Left lung (tissue), 10 donors: ENCODE measurements around the gene CACNA1C. TPM values are rescaled to one million over a fixed set of nuclear protein-coding genes. Genes with fewer than 3 reads are reported as not detected.
"Not testable (repeated sequence)": the region's sequence is repeated elsewhere in the genome, so short reads cannot be mapped to it uniquely, and the experiment has no call there.

Experiments used
- ATAC-seq: fragments of 200-7000 bp; cut with Tn5 transposase; one replicate; pipeline ENCODE4 v1.9.1; 2020; ENCODE audit warnings: moderate library complexity
- DNase-seq, 4 donors: peaks; one replicate each; pipeline ENCODE4 v3.0.0-alpha.2; 2013 to 2020
- H3K27ac ChIP-seq, 2 donors: fragments of 200-600 bp; sonication (generic) in 1 of 2; one replicate each; pipeline versions ENCODE4 v1.5.0 to v1.8.0; 2020 to 2021
- H3K27me3 ChIP-seq, 2 donors: fragments of 200-600 bp; sonication (generic) in 1 of 2; one replicate each; pipeline versions ENCODE4 v1.5.0 to v1.8.0; 2020 to 2021
- H3K36me3 ChIP-seq, 2 donors: fragments of 200-600 bp; sonication (generic) in 1 of 2; one replicate each; pipeline versions ENCODE4 v1.5.0 to v1.8.0; 2020 to 2021
- H3K4me1 ChIP-seq, 2 donors: fragments of 200-600 bp; one replicate each; pipeline ENCODE4 v1.8.0; 2021
- H3K4me3 ChIP-seq, 2 donors: fragments of 200-600 bp; sonication (generic) in 1 of 2; one replicate each; pipeline versions ENCODE4 v1.5.0 to v1.8.0; 2020 to 2021; ENCODE audit warnings: mild to moderate bottlenecking in 1 of 2
- H3K9me3 ChIP-seq, 2 donors: fragments of 200-600 bp; sonication (generic) in 1 of 2; one replicate each; pipeline versions ENCODE4 v1.5.0 to v1.8.0; 2020 to 2021
- intact Hi-C, 2 donors: fragments of 100-400 bp; cut with DNase I; formaldehyde crosslinking; loops; one replicate each; pipeline versions ENCODE4 v1.11.2 to v1.14.2; 2022
- polyA plus RNA-seq, 6 donors: library from polyadenylated mRNA; unstranded; fragments of 120-200 nt; gene quantifications; one replicate each; pipeline ENCODE4 v1.2.1, GENCODE V29; 2013; ENCODE audit not compliant: insufficient read length in 6 of 6
- total RNA-seq, 2 donors: library from RNA; stranded (reverse); fragmentation: NEBNext Ultra II Directional; extraction: Animal tissue kit (Norgen Biotek cat#: 25700); gene quantifications; one replicate each; pipeline ENCODE4 v1.2.1, GENCODE V29; 2021
- TF ChIP-seq, protein P1 (sequence below), 2 donors: fragments of 200-600 bp; sonication (generic) in 1 of 2; IDR thresholded peaks; one replicate each; pipeline versions ENCODE4 v1.5.0 to v1.8.0; 2021; ENCODE audit warnings: antibody characterized with exemption in 2 of 2
- donor health status: DM: no; HTN: yes; CAD: no.
- donor health status: DM: no; HTN: no; CAD: no.

Gene CACNA1C
- total and polyA plus RNA-seq, 8 donors = 11.9 to 21.9 (median 14.2) TPM

- H3K9me3 ChIP-seq = no peaks in the 10 kb centered on the region
- ATAC-seq (peak; percentile 43), DNase-seq (peak in 1 of 4 donors; percentile 42)
- no peak overlapping the region for H3K27ac ChIP-seq
- intact Hi-C loops = no loop called here
- H3K36me3 ChIP-seq = no peaks in the 10 kb centered on the region
- peaks cover 0 to 7% of the 10 kb centered on the region in 2 donors for H3K27me3 ChIP-seq
- no peaks in the 10 kb centered on the region for H3K4me1 ChIP-seq
- TF ChIP-seq, protein P1, sequence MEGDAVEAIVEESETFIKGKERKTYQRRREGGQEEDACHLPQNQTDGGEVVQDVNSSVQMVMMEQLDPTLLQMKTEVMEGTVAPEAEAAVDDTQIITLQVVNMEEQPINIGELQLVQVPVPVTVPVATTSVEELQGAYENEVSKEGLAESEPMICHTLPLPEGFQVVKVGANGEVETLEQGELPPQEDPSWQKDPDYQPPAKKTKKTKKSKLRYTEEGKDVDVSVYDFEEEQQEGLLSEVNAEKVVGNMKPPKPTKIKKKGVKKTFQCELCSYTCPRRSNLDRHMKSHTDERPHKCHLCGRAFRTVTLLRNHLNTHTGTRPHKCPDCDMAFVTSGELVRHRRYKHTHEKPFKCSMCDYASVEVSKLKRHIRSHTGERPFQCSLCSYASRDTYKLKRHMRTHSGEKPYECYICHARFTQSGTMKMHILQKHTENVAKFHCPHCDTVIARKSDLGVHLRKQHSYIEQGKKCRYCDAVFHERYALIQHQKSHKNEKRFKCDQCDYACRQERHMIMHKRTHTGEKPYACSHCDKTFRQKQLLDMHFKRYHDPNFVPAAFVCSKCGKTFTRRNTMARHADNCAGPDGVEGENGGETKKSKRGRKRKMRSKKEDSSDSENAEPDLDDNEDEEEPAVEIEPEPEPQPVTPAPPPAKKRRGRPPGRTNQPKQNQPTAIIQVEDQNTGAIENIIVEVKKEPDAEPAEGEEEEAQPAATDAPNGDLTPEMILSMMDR (IDR thresholded peaks at IDR 0.05) = no peak
- H3K4me3 ChIP-seq = no peak overlapping the region
Observed at GRCh38 chr12:2682296-2683251, 629.8 kb downstream of the CACNA1C start.

GRCh38 chr12:2683283-2684025, 630.7 kb downstream of the CACNA1C start:
- TF ChIP-seq, protein P1 (IDR thresholded peaks at IDR 0.05) = no peak
- DNase-seq = no peak
- no peak for ATAC-seq
- no peak overlapping the region for H3K27ac ChIP-seq
- H3K4me3 ChIP-seq = no peak overlapping the region
- H3K27me3 ChIP-seq = peaks cover 0 to 7% of the 10 kb centered on the region in 2 donors
- no peaks in the 10 kb centered on the region for H3K36me3 ChIP-seq
- intact Hi-C loops = no loop called here
- no peaks in the 10 kb centered on the region for H3K9me3 ChIP-seq
- no peaks in the 10 kb centered on the region for H3K4me1 ChIP-seq

DNA sequence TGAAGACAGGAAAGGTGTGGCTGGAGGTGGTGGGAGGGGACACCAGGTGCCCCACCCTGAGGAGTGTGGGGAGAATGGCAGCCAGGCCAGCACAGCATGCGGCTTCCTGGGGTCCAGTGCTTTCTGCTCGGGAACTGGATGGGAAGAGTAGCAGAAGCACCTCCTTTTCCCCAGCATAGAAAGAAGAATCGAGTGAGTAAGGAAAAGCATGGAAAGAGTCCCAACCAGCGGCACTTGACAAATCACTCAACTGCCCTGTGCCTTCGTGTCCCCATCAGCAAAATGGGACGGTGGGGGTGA, 631.2 kb downstream of the CACNA1C start:
- H3K4me3 ChIP-seq, H3K9me3 ChIP-seq, H3K27ac ChIP-seq, H3K4me1 ChIP-seq, ATAC-seq, H3K36me3 ChIP-seq, intact Hi-C loops, DNase-seq, H3K27me3 ChIP-seq: not testable (repeated sequence)

DNA sequence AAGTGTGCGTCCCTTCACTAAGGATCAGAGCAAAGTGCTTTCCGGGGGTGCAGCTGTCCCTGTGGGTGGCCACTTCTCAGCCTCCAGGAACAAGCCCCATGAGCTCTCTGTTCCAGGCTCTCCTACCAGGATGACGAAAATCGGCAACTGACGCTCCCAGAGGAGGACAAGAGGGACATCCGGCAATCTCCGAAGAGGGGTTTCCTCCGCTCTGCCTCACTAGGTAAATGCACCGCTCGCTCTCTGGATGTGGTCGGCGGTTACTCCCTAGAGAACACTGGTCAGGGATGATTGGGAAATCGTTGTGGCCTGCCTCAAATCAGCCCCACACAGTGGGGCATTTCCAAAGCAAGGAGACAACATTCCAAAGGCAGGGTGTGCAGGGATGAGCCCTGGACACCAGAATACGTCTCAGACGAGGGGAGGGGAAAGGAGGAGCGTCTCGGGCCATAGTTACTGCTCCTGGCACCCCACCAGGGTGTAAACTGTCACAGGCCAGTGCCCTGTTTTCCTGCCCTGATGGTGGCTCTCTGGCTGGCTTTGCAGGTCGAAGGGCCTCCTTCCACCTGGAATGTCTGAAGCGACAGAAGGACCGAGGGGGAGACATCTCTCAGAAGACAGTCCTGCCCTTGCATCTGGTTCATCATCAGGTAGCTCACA, 633.0 kb downstream of the CACNA1C start:
- ATAC-seq, intact Hi-C loops, H3K36me3 ChIP-seq, H3K9me3 ChIP-seq, DNase-seq, H3K4me1 ChIP-seq, H3K27ac ChIP-seq, H3K4me3 ChIP-seq: not testable (repeated sequence)
- peaks cover 0 to 18% of the 10 kb centered on the region in 2 donors for H3K27me3 ChIP-seq

DNA sequence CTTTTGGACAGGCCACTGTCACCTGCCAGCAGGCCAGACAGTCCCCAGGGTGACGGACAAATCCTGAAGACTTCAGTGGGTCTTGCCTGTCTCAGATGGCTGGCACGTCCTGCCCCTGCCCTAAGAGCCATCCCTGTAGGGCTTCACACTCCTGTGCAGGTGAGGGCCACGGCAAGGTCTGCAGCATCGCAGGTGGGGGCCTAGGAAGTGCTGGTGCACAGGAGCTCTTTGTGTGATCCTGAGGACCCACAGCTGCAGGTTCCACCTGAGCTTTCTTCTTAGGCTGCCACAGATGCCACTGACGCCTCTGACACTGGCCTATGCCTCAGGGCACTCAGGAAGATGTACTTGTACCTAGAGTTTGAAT, 633.5 kb downstream of the CACNA1C start:
- peaks cover 0 to 8% of the 10 kb centered on the region in 2 donors for H3K4me1 ChIP-seq
- H3K27ac ChIP-seq = no peak overlapping the region
- DNase-seq (no peak), ATAC-seq (no peak)
- H3K36me3 ChIP-seq = no peaks in the 10 kb centered on the region
- no peak overlapping the region for H3K4me3 ChIP-seq
- H3K9me3 ChIP-seq = no peaks in the 10 kb centered on the region
- intact Hi-C loops = no loop called here
- TF ChIP-seq, protein P1 (IDR thresholded peaks at IDR 0.05) = no peak
- H3K27me3 ChIP-seq = peaks cover 0 to 23% of the 10 kb centered on the region in 2 donors

DNA sequence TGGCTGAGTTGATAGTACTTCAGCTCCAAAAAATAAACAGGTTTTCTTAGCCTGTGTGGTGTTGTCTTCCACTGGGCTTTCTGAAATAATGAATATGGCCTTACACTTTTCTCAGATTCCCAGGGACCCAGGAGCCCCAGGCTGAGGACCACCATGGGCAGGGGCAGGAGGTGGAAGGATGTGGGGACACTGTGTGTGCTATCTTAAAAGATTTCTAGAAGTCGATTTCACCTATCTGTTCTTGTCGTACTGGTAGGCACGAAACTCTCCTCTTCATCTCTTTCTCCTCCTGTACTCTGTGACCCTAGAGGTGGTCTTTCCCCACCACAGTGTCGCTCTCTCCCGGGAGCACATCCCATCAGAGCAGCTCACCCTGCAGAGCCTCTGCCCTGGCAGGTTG, 634.3 kb downstream of the CACNA1C start:
- Histone ChIP-seq H3K4me3 (no peak overlapping the region), H3K36me3 (no peaks in the 10 kb centered on the region), H3K9me3 (no peaks in the 10 kb centered on the region), H3K4me1 (peaks cover 0 to 16% of the 10 kb centered on the region in 2 donors), H3K27ac (no peak overlapping the region), H3K27me3 (peaks cover 0 to 31% of the 10 kb centered on the region in 2 donors)
- ATAC-seq (no peak), DNase-seq (no peak)
- intact Hi-C loops = no loop called here
- TF ChIP-seq, protein P1 (IDR thresholded peaks at IDR 0.05) = no peak
